ENCODE results near the gene PNRC2.

Gene PNRC2

GRCh38 chr1:23959461-23960290 is at the start of gene PNRC2:
PNRC2 (plus strand) TSS chr1:23959828; CDS start chr1:23961458, 1,630 bp downstream.
- DNase-seq (ENCODE audit: low read depth), result peak; percentile 91
- in situ Hi-C loops (cut with HindIII; ENCODE audit: low sequenced_read_pairs), result loop anchor here (10.0 kb wide), 2 partner anchors 65 to 125 kb away; no protein-coding TSS in a partner anchor
- TF ChIP-seq, protein P1, sequence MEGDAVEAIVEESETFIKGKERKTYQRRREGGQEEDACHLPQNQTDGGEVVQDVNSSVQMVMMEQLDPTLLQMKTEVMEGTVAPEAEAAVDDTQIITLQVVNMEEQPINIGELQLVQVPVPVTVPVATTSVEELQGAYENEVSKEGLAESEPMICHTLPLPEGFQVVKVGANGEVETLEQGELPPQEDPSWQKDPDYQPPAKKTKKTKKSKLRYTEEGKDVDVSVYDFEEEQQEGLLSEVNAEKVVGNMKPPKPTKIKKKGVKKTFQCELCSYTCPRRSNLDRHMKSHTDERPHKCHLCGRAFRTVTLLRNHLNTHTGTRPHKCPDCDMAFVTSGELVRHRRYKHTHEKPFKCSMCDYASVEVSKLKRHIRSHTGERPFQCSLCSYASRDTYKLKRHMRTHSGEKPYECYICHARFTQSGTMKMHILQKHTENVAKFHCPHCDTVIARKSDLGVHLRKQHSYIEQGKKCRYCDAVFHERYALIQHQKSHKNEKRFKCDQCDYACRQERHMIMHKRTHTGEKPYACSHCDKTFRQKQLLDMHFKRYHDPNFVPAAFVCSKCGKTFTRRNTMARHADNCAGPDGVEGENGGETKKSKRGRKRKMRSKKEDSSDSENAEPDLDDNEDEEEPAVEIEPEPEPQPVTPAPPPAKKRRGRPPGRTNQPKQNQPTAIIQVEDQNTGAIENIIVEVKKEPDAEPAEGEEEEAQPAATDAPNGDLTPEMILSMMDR (IDR thresholded peaks at IDR 0.05; ENCODE audit: low read depth, low read length, missing control alignments), result no peak
- H3K4me3 ChIP-seq (ENCODE audit: low read depth, low read length), result peak within 1 kb of the TSS; percentile 82

DNA sequence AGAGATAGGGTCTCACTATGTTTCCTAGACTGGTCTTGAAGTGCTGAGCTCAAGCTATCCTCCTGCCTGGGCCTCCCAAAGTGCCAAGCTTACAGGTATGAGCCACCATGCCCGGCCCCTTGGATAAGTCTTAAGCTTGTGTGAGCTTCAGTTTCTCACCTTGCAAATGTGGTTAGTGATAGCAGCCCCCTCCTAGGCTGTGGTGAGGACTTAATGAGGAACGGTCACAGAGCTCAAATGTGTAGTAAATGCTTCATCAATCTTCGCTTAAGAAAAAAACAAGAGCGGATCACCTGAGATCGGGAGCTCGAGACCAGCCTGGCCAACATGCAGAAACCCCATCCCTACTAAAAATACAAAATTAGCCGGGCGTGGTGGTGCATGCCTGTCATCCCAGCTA is 49.5 kb upstream of the PNRC2 start:
- no peak overlapping the region for H3K4me3 ChIP-seq (ENCODE audit: low read depth, low read length)
- in situ Hi-C loops (cut with HindIII; ENCODE audit: low sequenced_read_pairs), result no loop called here
- TF ChIP-seq, protein P1 (IDR thresholded peaks at IDR 0.05; ENCODE audit: low read depth, low read length, missing control alignments), result no peak
- DNase-seq (ENCODE audit: low read depth), result no peak

DNA sequence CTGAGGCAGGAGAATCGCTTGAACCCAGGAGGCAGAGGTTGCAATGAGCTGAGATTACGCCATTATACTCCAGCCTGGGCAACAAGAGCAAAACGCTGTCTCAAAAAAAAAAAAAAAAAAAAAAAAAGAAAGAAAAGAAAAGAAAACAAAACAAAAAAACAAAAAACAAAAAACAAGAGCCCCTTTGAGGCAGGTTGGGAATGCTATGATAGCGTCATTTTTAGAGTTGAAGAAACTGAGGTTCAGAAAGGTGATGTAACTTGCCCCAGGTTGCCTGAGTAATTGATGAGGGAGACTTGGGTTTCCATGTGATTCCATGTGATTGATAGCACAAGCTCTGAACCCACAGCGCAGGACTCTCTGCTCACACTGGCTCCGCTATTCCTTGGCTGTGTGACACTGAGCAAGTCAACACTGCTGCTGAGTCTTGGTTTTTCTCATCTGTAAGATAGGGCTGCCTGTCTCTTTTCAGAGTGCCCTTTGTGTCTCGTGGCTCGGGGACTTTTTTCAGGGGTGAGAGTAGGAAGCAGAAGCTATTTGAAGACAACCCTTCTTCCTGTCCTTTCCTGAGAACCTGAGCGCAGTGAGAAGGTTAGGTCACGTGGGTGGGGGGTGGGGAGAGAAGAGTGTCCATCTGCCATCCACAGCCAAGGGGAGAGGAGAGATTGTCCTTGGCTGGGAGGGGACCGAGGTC is 48.9 kb upstream of the PNRC2 start:
- in situ Hi-C loops (cut with HindIII; ENCODE audit: low sequenced_read_pairs), result no loop called here
- no peak overlapping the region for H3K4me3 ChIP-seq (ENCODE audit: low read depth, low read length)
- TF ChIP-seq, protein P1 (IDR thresholded peaks at IDR 0.05; ENCODE audit: low read depth, low read length, missing control alignments), result no peak
- no peak for DNase-seq (ENCODE audit: low read depth)

DNA sequence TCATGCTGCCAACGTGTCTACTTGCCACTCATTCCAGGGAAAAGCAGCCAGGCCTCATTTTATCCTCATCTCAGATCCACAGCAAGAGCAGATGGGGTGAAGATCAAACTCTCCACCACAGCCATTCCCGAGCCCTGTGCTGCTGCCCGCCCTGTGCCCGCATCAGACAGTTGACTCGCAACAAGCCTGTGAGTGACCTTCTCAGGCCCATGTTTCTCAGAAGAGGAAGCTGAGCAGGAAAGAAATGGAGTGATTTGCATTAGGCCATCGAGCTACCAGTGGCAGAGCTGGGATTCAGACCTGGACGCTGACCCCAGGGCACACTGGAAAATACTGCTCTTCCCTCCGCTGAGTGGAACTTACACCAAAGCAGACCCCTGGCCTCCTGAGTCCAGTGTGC is 47.7 kb upstream of the PNRC2 start:
- TF ChIP-seq, protein P1 (IDR thresholded peaks at IDR 0.05; ENCODE audit: low read depth, low read length, missing control alignments), result no peak
- H3K4me3 ChIP-seq (ENCODE audit: low read depth, low read length), result no peak overlapping the region
- in situ Hi-C loops (cut with HindIII; ENCODE audit: low sequenced_read_pairs), result no loop called here
- no peak for DNase-seq (ENCODE audit: low read depth)

GRCh38 chr1:23913212-23913880 is 46.3 kb upstream of the PNRC2 start, which contains the start of gene CNR2:
CNR2 (minus strand) TSS chr1:23913362; CDS start chr1:23875617, 37,745 bp downstream.
- DNase-seq (ENCODE audit: low read depth), result no peak
- no peak within 1 kb of the TSS for H3K4me3 ChIP-seq (ENCODE audit: low read depth, low read length)
- in situ Hi-C loops (cut with HindIII; ENCODE audit: low sequenced_read_pairs), result no loop called here
- TF ChIP-seq, protein P1 (IDR thresholded peaks at IDR 0.05; ENCODE audit: low read depth, low read length, missing control alignments), result no peak

- no peak overlapping the region for H3K4me3 ChIP-seq (ENCODE audit: low read depth, low read length)
- no peak for DNase-seq (ENCODE audit: low read depth)
- in situ Hi-C loops (cut with HindIII; ENCODE audit: low sequenced_read_pairs), result no loop called here
- TF ChIP-seq, protein P1 (IDR thresholded peaks at IDR 0.05; ENCODE audit: low read depth, low read length, missing control alignments), result no peak
Observed at GRCh38 chr1:23914921-23915320, 44.7 kb upstream of the PNRC2 start.

All from astrocyte of the cerebellum (primary cell).